Endodermal cell (in vitro differentiated cells): ENCODE data around the gene KIRREL3. TPM values are rescaled to one million over a fixed set of nuclear protein-coding genes. Genes with fewer than 3 reads are reported as not detected.

Source experiments
- DNase-seq: peaks from one replicate; pipeline ENCODE4 v3.0.0-alpha.2; 2017
- H3K27ac ChIP-seq: 2 replicates; pipeline ENCODE4 v1.5.1; 2013; ENCODE audit warnings: mild to moderate bottlenecking, low read depth, low read length, moderate library complexity
- H3K27me3 ChIP-seq: 2 replicates; pipeline ENCODE4 v1.6.1; 2013; ENCODE audit warnings: mild to moderate bottlenecking, low read length, moderate library complexity; ENCODE audit not compliant: insufficient read depth, control insufficient read depth, poor library complexity, severe bottlenecking
- H3K36me3 ChIP-seq: 2 replicates; pipeline ENCODE4 v1.7.0; 2013; ENCODE audit warnings: mild to moderate bottlenecking, low read length, moderate library complexity; ENCODE audit not compliant: control insufficient read depth, insufficient read depth
- H3K4me1 ChIP-seq: one replicate; pipeline ENCODE4 v1.7.0; 2013; ENCODE audit warnings: low read length; ENCODE audit not compliant: control insufficient read depth, insufficient read depth
- H3K4me3 ChIP-seq: 2 replicates; pipeline ENCODE4 v1.5.1; 2013; ENCODE audit warnings: mild to moderate bottlenecking, low read length, moderate library complexity
- H3K9ac ChIP-seq: 2 replicates; pipeline ENCODE4 v1.6.1; 2013; ENCODE audit warnings: mild to moderate bottlenecking, low read length, moderate library complexity; ENCODE audit not compliant: poor library complexity, severe bottlenecking; ENCODE audit errors: extremely low read depth
- H3K9me3 ChIP-seq: 2 replicates; pipeline ENCODE4 v1.6.1; 2013; ENCODE audit warnings: mild to moderate bottlenecking, low read length, moderate library complexity; ENCODE audit not compliant: control insufficient read depth
- H3K27ac Mint-ChIP-seq: 2 replicates; pipeline ENCODE4 v1.8.0; 2020; ENCODE audit warnings: mixed read lengths
- H3K27me3 Mint-ChIP-seq: 2 replicates; pipeline ENCODE4 v1.8.0; 2021; ENCODE audit warnings: mild to moderate bottlenecking, mixed read lengths; ENCODE audit not compliant: insufficient read depth
- H3K36me3 Mint-ChIP-seq: 2 replicates; pipeline ENCODE4 v1.8.0; 2020; ENCODE audit warnings: low read depth, mixed read lengths
- H3K4me1 Mint-ChIP-seq: 2 replicates; pipeline ENCODE4 v1.8.0; 2020; ENCODE audit warnings: mixed read lengths
- H3K4me3 Mint-ChIP-seq: 2 replicates; pipeline ENCODE4 v1.8.0; 2020; ENCODE audit warnings: mild to moderate bottlenecking, moderate library complexity, mixed read lengths
- H3K9me3 Mint-ChIP-seq: 2 replicates; pipeline ENCODE4 v1.8.0; 2020; ENCODE audit warnings: mild to moderate bottlenecking, mixed read lengths
- WGBS, 2 experiments: methylation state at CpG; one replicate each; pipeline versions ENCODE4 v1.1.5 to v1.1.7; 2013; ENCODE audit warnings: missing lambda C conversion rate in 2 of 2, mixed read lengths in 1 of 2; ENCODE audit not compliant: insufficient coverage in 1 of 2, insufficient read length in 1 of 2; 5-methylcytosine and 5-hydroxymethylcytosine counted together
- total RNA-seq, 2 donors: library from RNA; stranded (reverse); fragmentation: NEBNext Ultra II Directional in 1 of 2; extraction: Animal tissue kit (Norgen Biotek cat#: 25700) in 1 of 2; gene quantifications; 2 replicates in 1 of 2; 3 replicates in 1 of 2; pipeline ENCODE4 v1.2.1, GENCODE V29; 2021
- TF ChIP-seq, protein P1 (sequence below): fragments of 200-600 bp; sonication (generic); conservative IDR thresholded peaks from 2 replicates; pipeline ENCODE4 v1.5.0; 2021; ENCODE audit warnings: antibody characterized with exemption, mild to moderate bottlenecking

Gene KIRREL3
- total RNA-seq, 2 donors from 2014 or later, result 1.1 to 1.4 TPM

DNA sequence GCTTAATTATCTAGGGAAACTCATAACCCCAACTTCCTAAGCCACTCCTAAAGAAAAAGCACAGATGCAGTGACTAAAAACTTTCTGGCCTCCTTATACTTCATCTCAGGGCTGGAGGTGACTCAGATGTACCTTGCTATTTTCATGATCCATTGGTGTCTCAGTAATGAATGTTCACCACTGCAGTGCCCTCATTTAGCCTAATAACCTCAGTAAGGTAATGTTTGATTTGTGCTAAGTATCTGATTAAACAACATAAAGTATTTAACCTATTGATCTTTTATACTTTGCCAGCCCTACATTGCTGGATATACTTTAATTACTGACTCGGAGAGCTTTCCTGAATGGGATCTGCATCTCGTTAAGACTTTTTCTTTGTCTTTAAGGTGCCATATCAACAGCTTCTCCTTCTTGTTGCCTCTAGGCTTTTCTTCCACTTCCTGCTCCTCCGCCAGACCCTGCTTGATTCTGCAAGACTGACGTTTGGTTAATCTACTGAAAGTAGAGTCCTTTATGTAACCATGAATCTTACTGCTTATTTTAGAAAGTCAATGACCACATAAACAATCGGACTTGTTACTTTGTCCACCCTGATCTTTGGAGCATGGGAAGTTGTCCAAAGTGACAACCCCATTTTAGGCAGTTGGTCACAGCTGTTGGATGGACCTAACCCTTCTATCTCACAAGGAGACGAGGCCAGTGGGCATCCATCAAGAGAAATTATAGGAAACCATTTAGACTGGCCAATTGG, 342.1 kb downstream of the KIRREL3 start:
- TF ChIP-seq, protein P1, sequence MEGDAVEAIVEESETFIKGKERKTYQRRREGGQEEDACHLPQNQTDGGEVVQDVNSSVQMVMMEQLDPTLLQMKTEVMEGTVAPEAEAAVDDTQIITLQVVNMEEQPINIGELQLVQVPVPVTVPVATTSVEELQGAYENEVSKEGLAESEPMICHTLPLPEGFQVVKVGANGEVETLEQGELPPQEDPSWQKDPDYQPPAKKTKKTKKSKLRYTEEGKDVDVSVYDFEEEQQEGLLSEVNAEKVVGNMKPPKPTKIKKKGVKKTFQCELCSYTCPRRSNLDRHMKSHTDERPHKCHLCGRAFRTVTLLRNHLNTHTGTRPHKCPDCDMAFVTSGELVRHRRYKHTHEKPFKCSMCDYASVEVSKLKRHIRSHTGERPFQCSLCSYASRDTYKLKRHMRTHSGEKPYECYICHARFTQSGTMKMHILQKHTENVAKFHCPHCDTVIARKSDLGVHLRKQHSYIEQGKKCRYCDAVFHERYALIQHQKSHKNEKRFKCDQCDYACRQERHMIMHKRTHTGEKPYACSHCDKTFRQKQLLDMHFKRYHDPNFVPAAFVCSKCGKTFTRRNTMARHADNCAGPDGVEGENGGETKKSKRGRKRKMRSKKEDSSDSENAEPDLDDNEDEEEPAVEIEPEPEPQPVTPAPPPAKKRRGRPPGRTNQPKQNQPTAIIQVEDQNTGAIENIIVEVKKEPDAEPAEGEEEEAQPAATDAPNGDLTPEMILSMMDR, result no peak
- peaks cover 11% of the 10 kb centered on the region for H3K4me1 ChIP-seq
- Mint-ChIP-seq H3K9me3 (no peaks in the 10 kb centered on the region), H3K27me3 (peaks cover 10% of the 10 kb centered on the region), H3K36me3 (no peaks in the 10 kb centered on the region), H3K27ac (no peak overlapping the region), H3K4me1 (peaks cover 16% of the 10 kb centered on the region), H3K4me3 (no peak overlapping the region)
- WGBS, 2 experiments, result 89 to 91% methylated on average over 3 to 6 of the region's 6 CpGs
- H3K27me3 ChIP-seq, result no peaks in the 10 kb centered on the region
- no peak for DNase-seq
- H3K36me3 ChIP-seq, result no peaks in the 10 kb centered on the region
- H3K4me3 ChIP-seq, result no peak overlapping the region
- no peak overlapping the region for H3K9ac ChIP-seq
- no peaks in the 10 kb centered on the region for H3K9me3 ChIP-seq
- no peak overlapping the region for H3K27ac ChIP-seq

DNA sequence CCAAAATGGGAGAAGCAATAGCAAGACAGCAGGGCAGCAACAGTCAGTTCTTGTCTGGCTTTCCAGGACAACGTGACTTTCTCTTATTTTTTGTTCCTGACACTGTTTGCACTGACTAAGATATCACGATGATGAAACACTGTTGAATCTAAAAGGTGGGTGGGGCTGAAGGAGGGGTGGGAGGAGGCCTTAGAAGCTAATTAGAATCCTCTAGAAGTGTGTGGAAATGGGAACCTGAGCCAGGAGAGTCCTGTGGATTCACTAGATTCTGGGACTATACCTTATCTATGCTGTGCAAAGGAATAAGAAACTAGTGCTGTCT, 344.8 kb downstream of the KIRREL3 start:
- H3K27ac Mint-ChIP-seq, result no peak overlapping the region
- H3K9me3 Mint-ChIP-seq, result no peaks in the 10 kb centered on the region
- Histone ChIP-seq H3K9me3 (no peaks in the 10 kb centered on the region), H3K36me3 (no peaks in the 10 kb centered on the region), H3K9ac (no peak overlapping the region), H3K27me3 (no peaks in the 10 kb centered on the region), H3K27ac (no peak overlapping the region), H3K4me1 (peaks cover 11% of the 10 kb centered on the region), H3K4me3 (peak overlapping the region; percentile 62)
- TF ChIP-seq, protein P1, result no peak
- 63 to 75% methylated on average over 2 of the region's 2 CpGs for WGBS, 2 experiments
- peaks cover 14% of the 10 kb centered on the region for H3K4me1 Mint-ChIP-seq
- H3K4me3 Mint-ChIP-seq, result no peak overlapping the region
- DNase-seq, result no peak
- no peaks in the 10 kb centered on the region for H3K36me3 Mint-ChIP-seq
- peaks cover 2% of the 10 kb centered on the region for H3K27me3 Mint-ChIP-seq

DNA sequence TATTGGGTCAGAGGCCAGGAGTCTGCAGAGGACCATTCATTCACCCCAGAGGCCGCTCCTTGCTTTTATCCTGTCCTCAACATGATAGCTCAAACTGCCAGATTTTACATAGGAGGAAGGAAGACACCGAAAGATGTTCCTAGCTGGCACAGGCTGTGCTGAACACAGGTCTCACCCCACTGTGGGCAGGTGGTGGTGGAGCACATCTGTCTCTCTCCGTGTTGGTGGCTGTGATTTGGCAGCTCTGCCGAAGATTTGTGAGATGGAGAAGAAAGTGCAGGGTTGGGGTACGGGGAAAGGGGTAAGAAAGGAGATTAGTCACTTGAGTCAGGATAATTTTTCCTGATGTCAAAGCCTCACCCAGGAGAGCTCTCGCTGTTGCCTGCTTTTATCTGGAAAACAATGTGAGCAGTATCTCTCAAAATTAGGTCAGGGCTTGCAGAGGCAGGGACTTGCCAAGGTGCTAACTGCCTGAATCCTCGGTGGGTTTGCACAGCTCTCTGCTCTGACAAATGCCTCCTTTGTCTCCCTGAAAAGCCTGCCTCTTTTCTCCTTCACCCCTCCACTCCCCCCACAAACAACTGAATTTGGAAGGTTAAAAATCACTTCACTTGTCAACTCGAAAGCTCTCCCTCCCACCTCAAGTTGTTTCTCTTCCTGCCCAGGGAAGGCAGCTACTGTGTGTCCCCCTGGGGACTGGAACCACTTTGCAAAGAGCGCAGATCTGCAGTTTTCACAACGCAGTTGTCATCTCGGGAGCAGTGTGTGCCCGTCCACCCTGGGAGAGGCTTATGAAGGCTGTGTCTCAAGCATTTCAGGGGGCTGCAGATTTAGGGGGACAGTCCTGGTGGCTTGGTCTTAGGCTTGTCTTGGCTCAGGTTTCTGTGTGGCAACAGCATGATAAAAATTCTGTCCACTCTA, 345.4 kb downstream of the KIRREL3 start:
- Mint-ChIP-seq H3K4me3 (no peak overlapping the region), H3K4me1 (peaks cover 14% of the 10 kb centered on the region), H3K36me3 (no peaks in the 10 kb centered on the region), H3K9me3 (no peaks in the 10 kb centered on the region), H3K27me3 (no peaks in the 10 kb centered on the region), H3K27ac (peak overlapping the region; percentile 27)
- Histone ChIP-seq H3K9ac (peak overlapping the region; percentile 51), H3K27me3 (no peaks in the 10 kb centered on the region), H3K36me3 (no peaks in the 10 kb centered on the region), H3K4me1 (peaks cover 11% of the 10 kb centered on the region), H3K9me3 (no peaks in the 10 kb centered on the region), H3K4me3 (peak overlapping the region; percentile 62), H3K27ac (peak overlapping the region; percentile 47)
- 53 to 59% methylated on average over 7 to 12 of the region's 12 CpGs for WGBS, 2 experiments
- DNase-seq, result no peak
- TF ChIP-seq, protein P1, result no peak
